ENCODE measurements around the gene CFAP157. TPM values are rescaled to one million over a fixed set of nuclear protein-coding genes. Genes with fewer than 3 reads are reported as not detected.

Gene CFAP157
- total RNA-seq, 1 donor from 2014 or later, result 8.0 TPM

GRCh38 chr9:127722055-127722745, 15.4 kb downstream of the CFAP157 start:
- TF ChIP-seq CTCF (conservative IDR thresholded peaks at IDR 0.05), result no peak
- no peaks in the 10 kb centered on the region for H3K36me3 Mint-ChIP-seq
- no peaks in the 10 kb centered on the region for H3K9me3 Mint-ChIP-seq
- H3K4me1 Mint-ChIP-seq (ENCODE audit: unreplicated experiment), result no peaks in the 10 kb centered on the region
- no peak overlapping the region for H3K4me3 Mint-ChIP-seq
- no peak for DNase-seq (ENCODE audit: extremely low spot score, unreplicated experiment)
- no peak overlapping the region for H3K27ac Mint-ChIP-seq
- peaks cover 3% of the 10 kb centered on the region for H3K27me3 Mint-ChIP-seq

- Mint-ChIP-seq H3K4me1 (ENCODE audit: unreplicated experiment) (no peaks in the 10 kb centered on the region), H3K36me3 (no peaks in the 10 kb centered on the region), H3K27ac (no peak overlapping the region), H3K9me3 (no peaks in the 10 kb centered on the region), H3K27me3 (peaks cover 3% of the 10 kb centered on the region), H3K4me3 (no peak overlapping the region)
- DNase-seq (ENCODE audit: extremely low spot score, unreplicated experiment), result no peak
- no peak for TF ChIP-seq CTCF (conservative IDR thresholded peaks at IDR 0.05)
Measured at GRCh38 chr9:127723013-127723412, 16.2 kb downstream of the CFAP157 start.

GRCh38 chr9:127723444-127723843, 16.7 kb downstream of the CFAP157 start:
- TF ChIP-seq CTCF (conservative IDR thresholded peaks at IDR 0.05), result no peak
- Mint-ChIP-seq H3K27me3 (peaks cover 3% of the 10 kb centered on the region), H3K27ac (no peak overlapping the region), H3K36me3 (no peaks in the 10 kb centered on the region), H3K9me3 (no peaks in the 10 kb centered on the region), H3K4me3 (no peak overlapping the region), H3K4me1 (ENCODE audit: unreplicated experiment) (no peaks in the 10 kb centered on the region)
- no peak for DNase-seq (ENCODE audit: extremely low spot score, unreplicated experiment)

- H3K4me3 Mint-ChIP-seq, result no peak overlapping the region
- H3K27me3 Mint-ChIP-seq, result peaks cover 3% of the 10 kb centered on the region
- no peaks in the 10 kb centered on the region for H3K36me3 Mint-ChIP-seq
- H3K27ac Mint-ChIP-seq, result no peak overlapping the region
- H3K4me1 Mint-ChIP-seq (ENCODE audit: unreplicated experiment), result no peaks in the 10 kb centered on the region
- DNase-seq (ENCODE audit: extremely low spot score, unreplicated experiment), result no peak
- H3K9me3 Mint-ChIP-seq, result no peaks in the 10 kb centered on the region
- TF ChIP-seq CTCF (conservative IDR thresholded peaks at IDR 0.05), result no peak
Measured at GRCh38 chr9:127724012-127724411, 17.2 kb downstream of the CFAP157 start.

GRCh38 chr9:127726871-127727270, 20.1 kb downstream of the CFAP157 start:
- no peak for TF ChIP-seq CTCF (conservative IDR thresholded peaks at IDR 0.05)
- no peaks in the 10 kb centered on the region for H3K27me3 Mint-ChIP-seq
- H3K27ac Mint-ChIP-seq, result no peak overlapping the region
- no peak for DNase-seq (ENCODE audit: extremely low spot score, unreplicated experiment)
- no peaks in the 10 kb centered on the region for H3K4me1 Mint-ChIP-seq (ENCODE audit: unreplicated experiment)
- no peak overlapping the region for H3K4me3 Mint-ChIP-seq
- no peaks in the 10 kb centered on the region for H3K36me3 Mint-ChIP-seq
- H3K9me3 Mint-ChIP-seq, result no peaks in the 10 kb centered on the region

Measured in type B pancreatic cell (in vitro differentiated cells).